H1 (cell line): Measurements from ENCODE around the gene FAM83F. TPM values are rescaled to one million over a fixed set of nuclear protein-coding genes. Genes with fewer than 3 reads are reported as not detected.

Experiments
- CTCF ChIA-PET: fragments of 300-600 bp; sonication (Branson Sonifier 250); formaldehyde crosslinking; loops from one replicate; lab custom pipeline; 2021; ENCODE audit not compliant: partially characterized antibody; lab: Charles Lee
- POLR2A ChIA-PET: fragments of 300-600 bp; sonication (Branson Sonifier 250); formaldehyde crosslinking; loops from one replicate; lab custom pipeline; 2021; ENCODE audit warnings: inconsistent platforms; ENCODE audit not compliant: partially characterized antibody; lab: Charles Lee
- DNase-seq, 2 experiments: peaks; one replicate each; pipeline versions ENCODE4 v3.0.0 to v3.0.0-alpha.2; 2010 to 2022; ENCODE audit warnings: low spot score in 2 of 2, low read depth in 1 of 2, mixed read lengths in 1 of 2
- FAIRE-seq: peaks from 2 replicates; lab custom pipeline; 2011; peaks lifted over from hg19 to GRCh38; lab: Jason Lieb, UNC
- H2AFZ ChIP-seq: 2 replicates; pipeline ENCODE4 v1.8.1; 2012; ENCODE audit warnings: low read length, inconsistent platforms
- H2AK5ac ChIP-seq: 2 replicates; pipeline ENCODE4 v1.6.1; 2013; ENCODE audit warnings: low read depth, low read length
- H2BK120ac ChIP-seq: replicated peaks from 2 replicates; pipeline ENCODE3; 2013; ENCODE audit warnings: low read depth, low read length, inconsistent platforms
- H2BK12ac ChIP-seq: 2 replicates; pipeline ENCODE4 v1.6.1; 2013; ENCODE audit warnings: low read depth, low read length
- H2BK15ac ChIP-seq: 2 replicates; pipeline ENCODE4 v1.6.1; 2013; ENCODE audit warnings: low read length
- H2BK20ac ChIP-seq: 2 replicates; pipeline ENCODE4 v1.6.1; 2013; ENCODE audit warnings: low read length
- H2BK5ac ChIP-seq: 2 replicates; pipeline ENCODE4 v1.6.1; 2013; ENCODE audit warnings: low read depth, low read length
- H3K14ac ChIP-seq: 2 replicates; pipeline ENCODE4 v1.6.1; 2013; ENCODE audit warnings: inconsistent platforms; ENCODE audit not compliant: insufficient read length
- H3K18ac ChIP-seq: 2 replicates; pipeline ENCODE4 v1.6.1; 2013; ENCODE audit warnings: low read length; ENCODE audit errors: extremely low read depth
- H3K23ac ChIP-seq: 2 replicates; pipeline ENCODE4 v1.6.1; 2013; ENCODE audit warnings: inconsistent platforms; ENCODE audit not compliant: insufficient read length
- H3K23me2 ChIP-seq: 2 replicates; pipeline ENCODE4 v1.6.1; 2013; ENCODE audit warnings: low read depth, low read length
- H3K27ac ChIP-seq: 2 replicates; pipeline ENCODE4 v1.6.1; 2011; ENCODE audit warnings: low read depth, low read length, inconsistent platforms
- H3K27me3 ChIP-seq, 4 experiments: replicated peaks in 1 of 4; 1 replicate in 1 of 4; 2 replicates in 3 of 4; pipeline versions ENCODE4 v1.6.1 to v1.8.1; 2011 to 2013; ENCODE audit warnings: low read length in 3 of 4, mild to moderate bottlenecking in 3 of 4, inconsistent platforms in 2 of 4, mixed read lengths in 2 of 4, moderate library complexity in 1 of 4; ENCODE audit not compliant: control insufficient read depth in 3 of 4, insufficient read depth in 3 of 4; ENCODE audit errors: extremely low read depth in 1 of 4
- H3K36me3 ChIP-seq, 4 experiments: 2 replicates each; pipeline versions ENCODE4 v1.6.1 to v1.8.1; 2011 to 2013; ENCODE audit warnings: mild to moderate bottlenecking in 4 of 4, low read length in 3 of 4, moderate library complexity in 2 of 4, control low read depth in 1 of 4, inconsistent platforms in 1 of 4; ENCODE audit not compliant: insufficient read depth in 4 of 4, control insufficient read depth in 2 of 4
- H3K4ac ChIP-seq: replicated peaks from 2 replicates; pipeline ENCODE3; 2013; ENCODE audit warnings: low read length, low read depth, mixed read lengths, inconsistent platforms; ENCODE audit not compliant: insufficient read length
- H3K4me1 ChIP-seq, 4 experiments: replicated peaks in 1 of 4; 1 replicate in 1 of 4; 2 replicates in 3 of 4; pipeline versions ENCODE4 v1.6.1 to v1.8.1; 2011 to 2013; ENCODE audit warnings: low read length in 3 of 4, inconsistent platforms in 2 of 4, mixed read lengths in 1 of 4; ENCODE audit not compliant: insufficient read depth in 4 of 4, control insufficient read depth in 3 of 4
- H3K4me2 ChIP-seq, 2 experiments: 2 replicates each; pipeline versions ENCODE4 v1.6.1 to v1.8.1; 2011 to 2013; ENCODE audit warnings: low read depth in 2 of 2, low read length in 2 of 2, control low read depth in 1 of 2, inconsistent platforms in 1 of 2, mild to moderate bottlenecking in 1 of 2; ENCODE audit not compliant: insufficient read depth in 1 of 2
- H3K4me3 ChIP-seq, 4 experiments: fragments of 200-600, 300-600 bp in 1 of 4; sonication (generic), shearing (Covaris generic), sonication (Bioruptor Twin) in 1 of 4; 2 replicates each; pipeline versions ENCODE4 v1.5.1 to v1.8.1; 2011 to 2016; ENCODE audit warnings: low read length in 4 of 4, low read depth in 3 of 4, control low read depth in 2 of 4, inconsistent platforms in 2 of 4, mild to moderate bottlenecking in 2 of 4, mixed read lengths in 1 of 4, moderate library complexity in 1 of 4; ENCODE audit not compliant: insufficient read depth in 2 of 4; ENCODE audit errors: extremely low read depth in 1 of 4
- H3K56ac ChIP-seq: replicated peaks from 2 replicates; pipeline ENCODE3; 2013; ENCODE audit warnings: low read depth, mild to moderate bottlenecking, mixed read lengths, low read length, inconsistent platforms; ENCODE audit not compliant: insufficient read length
- H3K79me1 ChIP-seq: 2 replicates; pipeline ENCODE4 v1.6.1; 2013; ENCODE audit warnings: low read depth, low read length, control low read depth
- H3K79me2 ChIP-seq, 2 experiments: 2 replicates each; pipeline versions ENCODE4 v1.6.1 to v1.8.1; 2012 to 2013; ENCODE audit warnings: low read length in 2 of 2, mild to moderate bottlenecking in 2 of 2, inconsistent platforms in 1 of 2; ENCODE audit not compliant: insufficient read depth in 2 of 2, control insufficient read depth in 1 of 2
- H3K9ac ChIP-seq, 4 experiments: replicated peaks in 1 of 4; 1 replicate in 1 of 4; 2 replicates in 3 of 4; pipeline versions ENCODE4 v1.6.1 to v1.8.1; 2011 to 2013; ENCODE audit warnings: low read depth in 3 of 4, low read length in 3 of 4, control low read depth in 2 of 4, mild to moderate bottlenecking in 2 of 4, moderate library complexity in 2 of 4, inconsistent platforms in 1 of 4; ENCODE audit errors: extremely low read depth in 1 of 4
- H3K9me3 ChIP-seq, 2 experiments: 2 replicates each; pipeline versions ENCODE4 v1.6.1 to v1.8.1; 2012 to 2013; ENCODE audit warnings: mild to moderate bottlenecking in 2 of 2, moderate library complexity in 2 of 2, control low read depth in 1 of 2, inconsistent platforms in 1 of 2, low read depth in 1 of 2, low read length in 1 of 2, mixed read lengths in 1 of 2; ENCODE audit not compliant: insufficient read depth in 2 of 2
- H4K20me1 ChIP-seq, 2 experiments: replicated peaks in 1 of 2; 2 replicates each; pipeline versions ENCODE3 to v1.8.1; 2011 to 2013; ENCODE audit warnings: inconsistent platforms in 2 of 2, low read length in 2 of 2, mild to moderate bottlenecking in 1 of 2; ENCODE audit not compliant: insufficient read depth in 2 of 2, control insufficient read depth in 1 of 2
- H4K5ac ChIP-seq: 2 replicates; pipeline ENCODE4 v1.6.1; 2013; ENCODE audit warnings: low read length, low read depth, mixed read lengths, inconsistent platforms; ENCODE audit not compliant: insufficient read length
- H4K8ac ChIP-seq: 2 replicates; pipeline ENCODE4 v1.8.0; 2013; ENCODE audit warnings: mild to moderate bottlenecking, moderate library complexity, low read length, inconsistent platforms; ENCODE audit not compliant: insufficient read depth; ENCODE audit errors: extremely low read depth
- H4K91ac ChIP-seq: replicated peaks from 2 replicates; pipeline ENCODE3; 2013; ENCODE audit warnings: low read length, mixed read lengths, inconsistent platforms; ENCODE audit not compliant: insufficient read length
- CBX8 ChIP-seq: fragments of 300-800, 300-1000 bp; sonication (generic); IDR thresholded peaks from 2 replicates; pipeline ENCODE4 v1.7.1; 2016; ENCODE audit warnings: low read depth, low read length, borderline replicate concordance
- KDM5A ChIP-seq: fragments of 200-600 bp; IDR thresholded peaks from 2 replicates; pipeline ENCODE4 v1.7.1; 2012; ENCODE audit warnings: mild to moderate bottlenecking, low read length, inconsistent platforms, mixed read lengths
- RAD21 ChIP-seq, 2 experiments: IDR thresholded peaks in 1 of 2; conservative IDR thresholded peaks in 1 of 2; 2 replicates each; pipeline ENCODE4 v1.6.1; 2011; ENCODE audit warnings: low read depth in 2 of 2, low read length in 2 of 2, improper control_type of control experiment in 1 of 2, inconsistent platforms in 1 of 2, mild to moderate bottlenecking in 1 of 2, moderate library complexity in 1 of 2
- RXRA ChIP-seq: IDR thresholded peaks from 2 replicates; pipeline ENCODE4 v1.6.1; 2011; ENCODE audit warnings: low read depth, mild to moderate bottlenecking, low read length, moderate library complexity; ENCODE audit not compliant: insufficient read depth
- SIRT6 ChIP-seq: IDR thresholded peaks from one replicate; pipeline ENCODE4 v1.7.1; 2012; ENCODE audit warnings: low read length, inconsistent platforms
- TBP ChIP-seq: IDR thresholded peaks from 2 replicates; pipeline ENCODE4 v1.6.1; 2011; ENCODE audit warnings: low read depth, low read length, improper control_type of control experiment
- whole genome bisulfite sequencing, 2 experiments: shearing (Covaris generic) in 1 of 2; methylation state at CpG; one replicate each; pipeline versions ENCODE4 v1.1.6 to v1.1.7; 2013 to 2015; ENCODE audit warnings: low lambda C conversion rate in 2 of 2, mixed read lengths in 2 of 2, inconsistent platforms in 1 of 2, low coverage in 1 of 2, missing lambda C conversion rate in 1 of 2; ENCODE audit not compliant: insufficient replicate concordance in 2 of 2, insufficient coverage in 1 of 2, insufficient read length in 1 of 2; ENCODE audit errors: extremely low coverage in 1 of 2, missing lambda C conversion rate in 1 of 2; 5-methylcytosine and 5-hydroxymethylcytosine counted together
- polyA plus RNA-seq, 7 experiments: library from polyadenylated mRNA; depleted of rRNA in 3 of 7; stranded (reverse) in 5 of 7; unstranded in 2 of 7; fragments of >200 nt in 5 of 7; fragments of 200-250 nt in 2 of 7; gene quantifications; 1 replicate in 5 of 7; 2 replicates in 1 of 7; 4 replicates in 1 of 7; pipeline versions ENCODE4 v1.2.1 to v1.2.3, GENCODE V29; 2011 to 2013; ENCODE audit warnings: missing spikeins in 2 of 7, mixed read lengths in 2 of 7
- total RNA-seq: library from RNA; stranded (reverse); fragmentation: NEBNext Ultra II Directional; extraction: Animal tissue kit (Norgen Biotek cat#: 25700); gene quantifications from 2 replicates; pipeline ENCODE4 v1.2.1, GENCODE V29; 2021

The FAM83F gene
- total and polyA plus RNA-seq, 2 of the 8 experiments (the other 6 are each of a cell fraction or from before 2014, with no cell fraction given): 8.6 to 18.9 TPM

- Histone ChIP-seq H2BK15ac (no peak overlapping the region), H3K9ac (no peak overlapping the region), H2BK12ac (no peak overlapping the region), H2AFZ (no peak overlapping the region), H3K4me1 (no peaks in the 10 kb centered on the region), H4K8ac (no peak overlapping the region), H2AK5ac (no peak overlapping the region), H3K4me3 (no peak overlapping the region), H3K23me2 (no peaks in the 10 kb centered on the region), H3K79me1 (no peaks in the 10 kb centered on the region), H3K79me2 (no peaks in the 10 kb centered on the region), H3K4ac (no peak overlapping the region), H3K56ac (no peak overlapping the region), H3K23ac (no peak overlapping the region), H3K4me2 (no peak overlapping the region), H3K36me3 (no peaks in the 10 kb centered on the region), H3K9me3 (no peaks in the 10 kb centered on the region), H4K5ac (no peak overlapping the region), H3K27me3 (peaks cover 0 to 2% (median under 1%) of the 10 kb centered on the region in 4 experiments; a peak in 4 of 7 replicates), H2BK5ac (no peak overlapping the region), H2BK20ac (0 out of 2 replicates have a peak overlapping the region, but pooled peaks have one; percentile 15), H4K91ac (no peak overlapping the region), H3K14ac (no peak overlapping the region), H3K18ac (no peak overlapping the region), H4K20me1 (no peaks in the 10 kb centered on the region), H3K27ac (no peak overlapping the region), H2BK120ac (no peak overlapping the region)
- no peak for DNase-seq
- FAIRE-seq: no peak
- CTCF ChIA-PET: interaction anchor here (0.6 kb wide), 1 partner anchor 180 kb away, joined by 5 read pairs; no protein-coding TSS in a partner anchor
- 92% methylated on average over 4 of the region's 6 CpGs; no CpG with 5 or more reads in 1 of the 2 experiments for WGBS, 2 experiments
- POLR2A ChIA-PET: interaction anchor here (1.3 kb wide), 1 partner anchor 18 kb away, joined by 3 read pairs; no protein-coding TSS in a partner anchor
- no peak for TF ChIP-seq SIRT6
- TF ChIP-seq RAD21 (IDR thresholded peaks at IDR 0.05 in 1 of 2, conservative IDR thresholded peaks at IDR 0.05 in 1 of 2; ENCODE audit: low read depth in 2 of 2, low read length in 2 of 2): no peak
- TF ChIP-seq TBP: no peak
- no peak for TF ChIP-seq KDM5A
- no peak for TF ChIP-seq CBX8
- no peak for TF ChIP-seq RXRA
Measured at GRCh38 chr22:39980596-39980995, 14.2 kb upstream of the FAM83F start.
